NCI-H1048 (cell line): ENCODE measurements around the gene RTBDN.
"Not testable (repeated sequence)": the region's sequence is repeated elsewhere in the genome, so short reads cannot be mapped to it uniquely, and the experiment has no call there.

Source experiments
- DNase-seq: peaks from one replicate; lab custom pipeline; 2025; lab: John Stamatoyannopoulos, UW

Gene RTBDN

GRCh38 chr19:12856653-12857052, 22.3 kb upstream of the RTBDN start:
- no peak for DNase-seq

- no peak for DNase-seq
Measured at GRCh38 chr19:12847159-12848139, 13.1 kb upstream of the RTBDN start.

DNA sequence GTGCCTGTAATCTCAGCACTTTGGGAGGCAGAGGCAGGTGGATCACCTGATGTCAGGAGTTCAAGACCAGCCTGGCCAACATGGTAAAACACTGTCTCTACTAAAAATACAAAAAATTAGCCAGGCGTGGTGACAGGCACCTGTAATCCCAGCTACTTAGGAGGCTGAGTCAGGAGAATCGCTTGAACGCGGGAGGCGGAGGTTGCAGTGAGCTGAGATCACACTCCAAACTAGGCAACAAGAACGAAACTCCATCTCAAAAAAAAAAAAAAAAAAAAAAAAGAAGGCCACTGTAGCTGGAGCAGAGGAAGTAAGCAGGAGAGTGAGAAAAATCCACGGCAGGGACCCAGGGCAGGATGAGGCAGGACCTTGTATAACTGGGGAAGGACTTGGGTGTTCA, 12.2 kb upstream of the RTBDN start:
- not testable (repeated sequence) for DNase-seq

DNA sequence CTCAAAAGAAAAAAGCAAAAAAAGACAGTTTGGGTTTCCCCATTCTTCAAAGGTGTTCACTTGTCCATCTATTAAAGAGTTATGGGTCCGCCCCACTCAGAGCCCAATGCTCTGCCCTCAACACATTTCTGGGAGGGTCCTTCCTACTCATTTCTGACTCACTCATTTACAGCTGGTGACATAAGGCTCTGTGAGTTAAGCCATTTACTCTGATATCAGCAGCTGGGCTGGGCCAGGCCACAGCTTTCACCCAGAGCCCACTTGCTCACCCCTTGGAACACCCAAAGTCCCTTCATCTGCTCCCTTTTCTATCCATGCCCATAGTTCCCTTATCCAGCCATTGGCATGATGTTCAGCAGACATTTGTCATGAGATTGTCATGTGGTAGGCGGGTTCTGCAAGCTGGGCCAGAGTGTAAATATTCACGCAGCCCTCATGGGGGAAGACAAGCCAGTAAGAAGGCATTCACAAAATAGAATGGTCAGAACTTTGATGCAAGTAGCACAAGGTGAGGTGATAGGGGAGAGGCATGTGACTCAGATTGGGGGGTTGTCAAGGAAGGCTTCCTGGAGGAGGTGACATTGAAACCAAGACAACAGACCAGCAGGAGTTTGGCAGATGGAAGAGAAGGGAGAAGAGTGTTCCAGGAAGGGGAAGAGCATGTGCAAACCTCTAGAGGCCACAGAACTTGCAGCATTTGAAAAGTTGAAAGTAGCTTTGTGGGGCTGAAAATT, 9.8 kb upstream of the RTBDN start:
- no peak for DNase-seq

- DNase-seq: no peak
Measured at GRCh38 chr19:12843328-12843727, 8.9 kb upstream of the RTBDN start.

- DNase-seq: no peak
Measured at GRCh38 chr19:12842511-12842910, 8.1 kb upstream of the RTBDN start.

DNA sequence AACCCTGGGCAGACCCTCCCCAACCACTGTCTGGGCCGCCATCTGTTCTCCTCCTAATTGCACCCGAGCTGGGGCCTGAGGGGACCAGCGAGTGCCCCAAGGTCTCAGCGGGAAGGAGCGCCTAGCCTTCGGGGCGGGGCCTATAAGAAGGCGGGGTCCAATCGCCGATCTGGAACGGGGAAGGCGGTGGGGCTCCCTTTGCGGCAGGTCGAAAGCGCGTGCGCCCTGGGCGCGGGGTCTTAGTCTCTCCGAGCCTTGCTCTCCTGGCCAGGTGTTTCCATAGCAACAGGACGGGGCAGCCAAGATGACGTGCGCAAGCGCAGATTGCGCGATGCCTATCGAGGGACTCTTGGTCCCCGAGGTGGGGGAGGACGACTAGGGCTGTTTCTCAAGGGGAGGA, 6.7 kb upstream of the RTBDN start:
- DNase-seq: no peak

GRCh38 chr19:12840091-12841079, 6.0 kb upstream of the RTBDN start:
- peak; percentile 89 for DNase-seq

GRCh38 chr19:12838886-12839756, 4.7 kb upstream of the RTBDN start:
- no peak for DNase-seq

GRCh38 chr19:12838182-12838885, 4.0 kb upstream of the RTBDN start, which contains the start of gene MAST1:
TSS of gene MAST1 (plus strand) at chr19:12838515. CDS start at chr19:12838573, 58 bp downstream.
- no peak for DNase-seq

- no peak for DNase-seq
Measured at GRCh38 chr19:12837225-12837624, 2.8 kb upstream of the RTBDN start.

DNA sequence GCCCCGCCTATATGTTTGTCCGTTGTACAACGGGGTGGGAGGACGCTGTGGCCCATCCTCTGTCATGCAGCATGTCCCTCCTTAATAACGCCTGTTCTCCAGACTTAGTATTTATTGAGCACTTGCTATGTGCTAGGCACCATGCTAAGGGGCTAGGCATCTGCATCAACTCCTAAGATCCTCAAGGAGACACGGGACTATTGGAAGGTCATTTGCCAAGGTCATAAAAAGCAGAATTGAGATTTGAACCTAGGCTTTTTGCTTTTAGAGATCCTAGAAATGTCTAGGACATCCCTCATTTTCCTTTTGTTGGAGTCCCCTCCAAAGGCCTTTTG, 2.1 kb upstream of the RTBDN start:
- no peak for DNase-seq

DNA sequence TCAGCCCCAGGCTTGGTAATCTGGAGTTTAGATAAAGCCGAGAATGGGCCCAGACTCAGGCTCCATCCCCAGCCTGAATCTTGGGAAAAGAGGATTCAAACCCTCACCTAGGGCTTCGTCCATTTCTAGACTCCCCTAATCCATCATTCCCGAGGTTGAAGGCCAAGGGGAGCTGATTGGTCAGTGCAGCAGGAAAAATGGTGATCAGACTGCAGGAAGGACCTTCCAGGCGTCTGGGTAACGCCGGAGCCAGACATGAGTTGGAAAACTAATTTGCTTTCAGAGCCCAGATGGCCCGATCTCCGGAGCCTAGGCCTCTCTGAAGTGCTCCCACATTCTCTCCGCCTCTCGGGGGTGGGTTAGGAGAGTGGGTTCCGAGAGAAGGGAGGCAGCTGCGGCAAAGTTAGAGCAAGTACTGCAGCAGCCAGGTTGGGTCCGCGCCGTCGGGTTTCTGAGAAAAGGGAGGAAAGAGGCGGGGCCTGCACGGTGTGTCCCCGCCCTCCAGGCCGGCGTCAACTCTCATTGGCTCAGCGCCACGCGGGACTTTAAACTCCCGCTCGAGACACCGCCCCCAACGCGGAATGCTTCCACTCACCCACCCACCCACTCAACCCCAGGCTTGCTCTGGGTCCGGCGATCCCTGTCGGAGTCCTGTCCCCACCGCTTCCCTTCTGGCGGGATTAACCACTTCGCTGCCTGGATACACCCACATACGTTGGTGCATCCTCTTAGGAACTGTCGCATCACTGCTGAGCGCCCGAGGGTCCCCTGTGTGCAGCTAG, 788 bp upstream of the RTBDN start:
- no peak for DNase-seq

DNA sequence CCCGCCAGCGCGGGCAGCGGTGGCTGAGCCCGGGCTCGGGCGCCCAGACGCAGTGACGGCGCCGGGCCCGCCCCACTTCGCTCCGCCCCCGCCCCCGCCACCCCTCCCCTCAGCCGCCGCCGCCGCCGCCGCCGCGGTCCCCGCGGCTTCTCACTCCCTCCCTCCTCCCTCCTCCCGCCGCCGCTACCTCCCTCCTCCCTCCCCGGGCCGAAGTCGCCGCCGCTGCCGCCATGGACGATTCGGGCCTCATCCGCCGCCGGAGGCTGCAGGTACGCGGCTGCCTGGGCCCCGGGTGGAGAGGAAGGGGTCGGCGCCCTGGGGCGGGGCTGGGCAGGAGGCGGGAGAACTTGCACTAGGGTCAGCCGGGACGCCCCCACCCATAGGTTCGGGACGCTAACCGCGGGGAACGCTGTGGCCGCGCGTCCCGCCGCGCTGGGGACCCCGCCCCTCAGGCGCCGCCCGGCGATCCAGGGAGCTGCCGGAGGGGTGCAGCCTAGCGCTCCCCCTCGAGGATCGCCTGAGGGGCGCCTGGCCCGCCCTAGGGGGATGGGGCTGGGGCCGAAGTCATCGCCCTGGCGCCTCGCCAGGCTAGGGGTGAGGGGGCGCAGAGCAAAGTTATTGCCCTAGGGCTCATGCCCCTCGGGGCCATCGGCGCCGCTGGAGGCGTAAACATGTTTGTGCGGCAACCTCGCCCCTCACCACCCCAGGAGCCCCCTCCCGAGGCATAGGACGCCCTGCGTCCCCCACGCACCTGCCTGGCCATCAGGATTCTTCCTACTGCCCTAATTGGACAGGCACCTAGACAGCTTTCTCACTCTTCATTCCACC, 427 bp downstream of the RTBDN start:
- no peak for DNase-seq

- no peak for DNase-seq
Measured at GRCh38 chr19:12833418-12833737, 1.0 kb downstream of the RTBDN start.

DNA sequence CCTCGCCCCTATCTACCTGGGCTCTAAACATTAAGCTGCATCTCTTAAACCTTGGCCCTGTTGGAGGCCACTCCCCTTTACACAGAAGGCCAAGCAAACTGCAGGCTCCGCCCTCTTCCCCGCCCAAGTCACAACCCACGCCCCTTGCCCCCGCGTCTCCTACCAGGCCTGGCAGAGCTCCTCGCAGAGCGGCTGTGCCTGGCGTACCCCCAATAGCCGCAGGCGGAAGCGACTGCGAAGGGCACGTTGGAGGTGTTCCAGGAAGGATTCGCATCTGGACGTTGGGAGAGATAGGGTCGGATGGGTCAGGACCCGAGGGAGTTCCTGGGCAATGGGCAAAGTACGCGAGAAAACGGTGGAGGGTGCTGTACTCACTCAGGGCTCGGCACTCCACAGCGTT, 5.9 kb downstream of the RTBDN start:
- no peak for DNase-seq

DNA sequence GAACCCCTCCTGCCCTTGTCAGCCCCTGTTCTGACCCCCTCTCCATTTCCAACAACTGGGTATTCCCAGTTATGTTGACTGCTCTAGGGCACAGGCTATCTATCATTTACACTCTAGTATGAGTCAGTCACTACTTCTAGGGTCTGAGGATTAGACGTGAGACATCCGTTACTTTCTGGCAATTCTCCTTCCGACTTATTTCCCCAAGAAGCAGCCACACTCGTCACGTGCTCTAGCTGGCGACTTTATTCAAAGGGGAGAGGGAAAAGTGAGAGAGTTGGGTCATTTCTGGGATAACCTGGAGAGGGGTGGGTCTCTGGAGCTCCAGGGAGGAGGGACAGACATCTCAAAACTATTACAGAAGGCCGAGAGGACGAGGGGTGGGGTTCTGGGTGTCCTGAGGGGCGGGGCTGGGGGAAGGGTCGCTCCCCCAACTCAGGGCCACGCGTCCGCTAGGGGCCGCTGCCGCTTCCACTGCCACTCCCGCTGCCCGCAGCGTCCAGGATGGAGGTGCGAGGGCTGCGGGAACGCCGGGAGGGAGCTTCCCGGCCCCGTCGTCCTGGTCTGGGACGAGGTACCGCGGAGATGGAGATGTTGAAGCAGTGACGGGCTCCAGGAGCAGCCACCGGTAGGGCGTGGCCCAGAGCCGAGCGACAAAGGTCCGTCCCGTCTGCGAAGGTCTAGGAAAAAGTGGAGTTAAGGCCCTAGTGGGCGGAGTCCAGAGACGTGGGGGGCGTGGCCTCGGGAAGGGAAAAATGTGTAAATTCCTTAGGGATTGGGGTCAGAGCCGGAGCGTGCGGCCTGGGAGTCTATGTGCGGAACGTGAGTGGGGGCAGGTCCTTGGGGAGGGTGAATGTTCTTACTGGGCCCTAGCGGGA, 8.9 kb downstream of the RTBDN start:
- DNase-seq: no peak

DNA sequence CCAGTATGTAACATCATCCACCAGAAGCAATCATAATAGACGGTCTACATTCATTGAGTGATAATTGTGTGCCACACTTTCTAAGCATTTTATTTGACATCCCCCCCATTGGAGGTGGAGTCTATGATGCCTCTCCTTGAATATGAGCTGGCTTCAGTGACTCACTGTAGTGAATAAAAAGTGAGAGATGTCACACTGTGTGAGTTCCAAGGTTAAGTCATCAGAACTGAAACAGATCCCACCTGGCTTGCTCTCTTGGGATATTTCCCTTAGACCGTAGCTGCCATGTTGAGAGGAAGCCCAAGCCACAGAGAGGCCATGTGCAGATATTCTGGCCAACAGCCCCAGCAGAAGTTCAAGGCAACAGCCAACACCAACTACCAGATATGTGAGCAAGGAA, 12.6 kb downstream of the RTBDN start:
- no peak for DNase-seq
